Pancreas (tissue), 10 donors: ENCODE measurements around the gene AHRR. TPM values are rescaled to one million over a fixed set of nuclear protein-coding genes. Genes with fewer than 3 reads are reported as not detected.
"Not testable (repeated sequence)": the region's sequence is repeated elsewhere in the genome, so short reads cannot be mapped to it uniquely, and the experiment has no call there.

Source experiments
- ATAC-seq, 4 donors: fragments of 200-7000 bp; cut with Tn5 transposase; one replicate each; pipeline versions ENCODE4 v1.8.0 to v1.9.1; 2020; ENCODE audit warnings: mild to moderate bottlenecking in 4 of 4, moderate library complexity in 4 of 4
- DNase-seq, 6 donors: peaks; one replicate each; pipeline ENCODE4 v3.0.0-alpha.2; 2020
- FAIRE-seq: peaks from 2 replicates; lab custom pipeline; 2012; peaks lifted over from hg19 to GRCh38; lab: Jason Lieb, UNC
- H3K27ac ChIP-seq, 4 donors: fragments of 200-600 bp; sonication (generic); 1 replicate in 3 of 4; 2 replicates in 1 of 4; pipeline versions ENCODE4 v1.5.0 to v1.8.0; 2020
- H3K27me3 ChIP-seq, 4 donors: fragments of 200-600 bp; one replicate each; pipeline ENCODE4 v1.8.0; 2021
- H3K36me3 ChIP-seq, 3 donors: fragments of 200-600 bp; sonication (generic) in 1 of 3; one replicate each; pipeline versions ENCODE4 v1.5.0 to v1.8.0; 2020 to 2021
- H3K4me1 ChIP-seq, 3 donors: fragments of 200-600 bp; one replicate each; pipeline ENCODE4 v1.8.0; 2021
- H3K4me3 ChIP-seq, 4 donors: fragments of 200-600 bp; sonication (generic) in 2 of 4; one replicate each; pipeline versions ENCODE4 v1.5.0 to v1.8.0; 2020 to 2021
- H3K9me3 ChIP-seq, 4 donors: fragments of 200-600 bp; one replicate each; pipeline ENCODE4 v1.8.0; 2021
- CTCF ChIP-seq, 4 donors: fragments of 200-600 bp; sonication (generic) in 3 of 4; IDR thresholded peaks; one replicate each; pipeline versions ENCODE4 v1.5.0 to v1.8.0; 2021; ENCODE audit warnings: antibody characterized with exemption in 4 of 4
- WGBS, 2 donors: extraction: QIAGEN DNeasy Blood & Tissue Kit; methylation state at CpG; one replicate each; pipeline ENCODE4 v1.1.7; 2013; 5-methylcytosine and 5-hydroxymethylcytosine counted together
- intact Hi-C, 3 donors: fragments of 100-400 bp; cut with DNase I; formaldehyde crosslinking; loops; one replicate each; pipeline versions ENCODE4 v1.11.1 to v1.14.2; 2022
- polyA plus RNA-seq, 2 donors: library from polyadenylated mRNA; stranded (reverse); fragments of 200-250 nt; gene quantifications; one replicate each; pipeline ENCODE4 v1.2.3, GENCODE V29; 2013
- total RNA-seq, 6 donors: library from RNA; stranded (reverse); fragmentation: NEBNext Ultra II Directional in 4 of 6; extraction: Animal tissue kit (Norgen Biotek cat#: 25700) in 4 of 6; gene quantifications; one replicate each; pipeline versions ENCODE4 v1.2.1 to v1.2.4, GENCODE V29; 2021 to 2023
- donor health status: healthy with polysubstance abuse.
- donor health status: DM: no; HTN: no; CAD: no; lungs with moderate emphysema.
- donor health status: DM: no; HTN: no; CAD: no.
- donor health status: control.
- donor health status: control.
- donor health status: Bipolar disorder and iron deficiency.
- donor health status: DM: yes; HTN: yes; CAD: no.
- donor health status: DM: no; HTN: no; CAD: no.
- donor health status: DM: no; HTN: no; CAD: no.
- donor health status: DM: yes; HTN: yes; CAD: no.

The AHRR gene
- total and polyA plus RNA-seq, 8 donors, result 0.34 to 1.7 (median 0.69) TPM

- H3K27me3 ChIP-seq, result no peaks in the 10 kb centered on the region
- 79 to 83% methylated on average over 18 of the region's 18 CpGs for WGBS, 2 donors
- peaks cover 0 to 7% (median 3%) of the 10 kb centered on the region in 3 donors for H3K36me3 ChIP-seq
- H3K9me3 ChIP-seq, result no peaks in the 10 kb centered on the region
- ATAC-seq (no peak), FAIRE-seq (no peak), DNase-seq (peak in 1 of 6 donors; percentile 51)
- H3K27ac ChIP-seq, result no peak overlapping the region
- H3K4me1 ChIP-seq, result no peaks in the 10 kb centered on the region
- intact Hi-C loops, result no loop called here
- peak in 1 of 4 donors; percentile 16 for TF ChIP-seq CTCF (IDR thresholded peaks at IDR 0.05)
- no peak overlapping the region for H3K4me3 ChIP-seq
Observed at GRCh38 chr5:308672-309271, 12.7 kb upstream of the AHRR start.

GRCh38 chr5:309831-310230 is 11.7 kb upstream of the AHRR start:
- 95 to 96% methylated on average over 10 to 15 of the region's 21 CpGs for WGBS, 2 donors
- DNase-seq, result peak in 1 of 6 donors; percentile 40
- ATAC-seq, H3K9me3 ChIP-seq, H3K27me3 ChIP-seq, H3K4me3 ChIP-seq, H3K4me1 ChIP-seq, intact Hi-C loops, FAIRE-seq: not testable (repeated sequence)
- H3K36me3 ChIP-seq, result peaks cover 0 to 14% (median 5%) of the 10 kb centered on the region in 3 donors
- H3K27ac ChIP-seq, result peak overlapping the region in 2 of 4 donors; percentile 27 to 59

- no peak for TF ChIP-seq CTCF (IDR thresholded peaks at IDR 0.05)
- Histone ChIP-seq H3K27ac (peak overlapping the region; percentile 20 to 59 (median 28)), H3K36me3 (peaks cover 0 to 20% (median 8%) of the 10 kb centered on the region in 3 donors), H3K27me3 (no peaks in the 10 kb centered on the region), H3K4me3 (no peak overlapping the region), H3K9me3 (no peaks in the 10 kb centered on the region), H3K4me1 (no peaks in the 10 kb centered on the region)
- ATAC-seq (peak; percentile 28 to 35 (median 31)), FAIRE-seq (no peak), DNase-seq (no peak)
- 68 to 77% methylated on average over 9 of the region's 9 CpGs for WGBS, 2 donors
- intact Hi-C loops, result no loop called here
Observed at GRCh38 chr5:310516-310915, 11.0 kb upstream of the AHRR start.

GRCh38 chr5:310941-311434 is 10.5 kb upstream of the AHRR start:
- FAIRE-seq (no peak), ATAC-seq (peak; percentile 70 to 77 (median 74)), DNase-seq (peak in 2 of 6 donors; percentile 42 to 55)
- 54 to 68% methylated on average over 16 of the region's 16 CpGs for WGBS, 2 donors
- Histone ChIP-seq H3K4me3 (no peak overlapping the region), H3K27ac (peak overlapping the region in 3 of 4 donors; percentile 20 to 59 (median 27)), H3K36me3 (peaks cover 0 to 20% (median 8%) of the 10 kb centered on the region in 3 donors), H3K27me3 (no peaks in the 10 kb centered on the region), H3K4me1 (no peaks in the 10 kb centered on the region), H3K9me3 (no peaks in the 10 kb centered on the region)
- intact Hi-C loops, result no loop called here
- TF ChIP-seq CTCF (IDR thresholded peaks at IDR 0.05), result no peak

GRCh38 chr5:311963-312362 is 9.6 kb upstream of the AHRR start:
- Histone ChIP-seq H3K27ac (peak overlapping the region in 1 of 4 donors; percentile 59), H3K4me1 (no peaks in the 10 kb centered on the region), H3K4me3 (no peak overlapping the region), H3K9me3 (no peaks in the 10 kb centered on the region), H3K36me3 (peaks cover 0 to 20% (median 5%) of the 10 kb centered on the region in 3 donors), H3K27me3 (no peaks in the 10 kb centered on the region)
- no peak for FAIRE-seq
- TF ChIP-seq CTCF (IDR thresholded peaks at IDR 0.05), result no peak
- no peak for ATAC-seq
- intact Hi-C loops, result no loop called here
- no peak for DNase-seq
- 91 to 93% methylated on average over 8 of the region's 8 CpGs for WGBS, 2 donors
